ENCODE data around the gene CTU1. TPM values are rescaled to one million over a fixed set of nuclear protein-coding genes. Genes with fewer than 3 reads are reported as not detected.

CTU1 gene
- total and polyA plus RNA-seq, 10 of the 15 experiments (the other 5 are each of a cell fraction or from before 2014, with no cell fraction given) = 0.02 to 10.5 (median 3.0) TPM; not detected in 1

GRCh38 chr19:51083181-51083580, 25.0 kb downstream of the CTU1 start:
- RAD21 ChIA-PET (ENCODE audit: unreplicated experiment) = no interaction called here
- FAIRE-seq (no peak), ATAC-seq (no peak), DNase-seq (ENCODE audit: low read depth, low spot score) (no peak)
- POLR2A ChIA-PET = no interaction called here
- WGBS (ENCODE audit: insufficient coverage, insufficient replicate concordance, low lambda C conversion rate, missing lambda C conversion rate) = 3% methylated on average over 4 of the region's 4 CpGs
- no peaks in the 10 kb centered on the region for H4K20me1 ChIP-seq (ENCODE audit: control insufficient read depth, insufficient read depth)
- in situ Hi-C loops (cut with MboI) (no loop called here), intact Hi-C loops (cut with micrococcal nuclease; ENCODE audit: unreplicated experiment) (no loop called here)
- no peak overlapping the region for H2AFZ ChIP-seq (ENCODE audit: control insufficient read depth, low read depth, low read length)
- TF ChIP-seq EZH2 (IDR thresholded peaks at IDR 0.05; ENCODE audit: borderline replicate concordance, control insufficient read depth, low read depth, low read length) = no peak
- no peak for TF ChIP-seq RB1 (IDR thresholded peaks at IDR 0.05; ENCODE audit: borderline replicate concordance)
- TF ChIP-seq SPI1 (IDR thresholded peaks at IDR 0.05; ENCODE audit: borderline replicate concordance, insufficient read depth, low read depth, low read length) = no peak
- no peak for TF ChIP-seq BCL11A (IDR thresholded peaks at IDR 0.05; ENCODE audit: low read depth, low read length)
- no peak for TF ChIP-seq HSF1 (IDR thresholded peaks at IDR 0.05; ENCODE audit: low read depth, low read length)
- no peak for TF ChIP-seq BCL3 (IDR thresholded peaks at IDR 0.05; ENCODE audit: borderline replicate concordance, insufficient read depth, low read depth, low read length, poor library complexity, severe bottlenecking)
- no peak for TF ChIP-seq JUNB (IDR thresholded peaks at IDR 0.05)
- H3K4me2 ChIP-seq (ENCODE audit: control insufficient read depth, insufficient read depth) = no peak overlapping the region
- CTCF ChIA-PET = no interaction called here
- no peaks in the 10 kb centered on the region for H3K79me2 ChIP-seq (ENCODE audit: control insufficient read depth, insufficient read depth, low read length)
- no peak overlapping the region for H3K4me3 ChIP-seq
- H3K27me3 ChIP-seq (replicated peaks in 1 of 2; ENCODE audit: control insufficient read depth in 2 of 2, insufficient read depth in 2 of 2, low read length in 1 of 2) = no peaks in the 10 kb centered on the region
- H3K4me1 ChIP-seq (ENCODE audit: control insufficient read depth, insufficient read depth, low read length) = no peaks in the 10 kb centered on the region
- no peaks in the 10 kb centered on the region for H3K36me3 ChIP-seq (ENCODE audit: control insufficient read depth in 2 of 2, insufficient read depth in 2 of 2, low read length in 1 of 2)
- no peak overlapping the region for H3K27ac ChIP-seq (ENCODE audit: control insufficient read depth, insufficient read depth)
- no peaks in the 10 kb centered on the region for H3K9me3 ChIP-seq (replicated peaks; ENCODE audit: control insufficient read depth, insufficient read depth, low read length)
- SMC1A ChIA-PET (ENCODE audit: uncharacterized antibody, unreplicated experiment) = no interaction called here
- no peak overlapping the region for H3K9ac ChIP-seq (ENCODE audit: control insufficient read depth, insufficient read depth, low read length)
- BruUV-seq (replicated peaks) = no TSS peak

All from GM12878 (cell line).